GM19240 (cell line): Measurements from ENCODE around the gene CASK.

Experiments
- DNase-seq: peaks from one replicate; pipeline ENCODE4 v3.0.0; 2011; ENCODE audit warnings: low spot score; ENCODE audit not compliant: insufficient read length

CASK gene

GRCh38 chrX:41828826-41829225 lies 94.5 kb downstream of the CASK start:
- DNase-seq = no peak

GRCh38 chrX:41827886-41828285 lies 95.5 kb downstream of the CASK start:
- DNase-seq = no peak

GRCh38 chrX:41825796-41826195 lies 97.6 kb downstream of the CASK start:
- DNase-seq = no peak

GRCh38 chrX:41824551-41824950 lies 98.8 kb downstream of the CASK start:
- DNase-seq = no peak

- no peak for DNase-seq
These were observed 100.0 kb downstream of the CASK start for GRCh38 chrX:41823402-41823801.

- no peak for DNase-seq
These were observed 100.5 kb downstream of the CASK start for GRCh38 chrX:41822892-41823291.

- DNase-seq = no peak
These were observed 115.3 kb downstream of the CASK start for GRCh38 chrX:41808047-41808446.

GRCh38 chrX:41802958-41803357 lies 120.4 kb downstream of the CASK start:
- DNase-seq = no peak

GRCh38 chrX:41799661-41800060 lies 123.7 kb downstream of the CASK start:
- DNase-seq = no peak

- no peak for DNase-seq
These were observed 126.8 kb downstream of the CASK start for GRCh38 chrX:41796577-41796976.

GRCh38 chrX:41796046-41796445 lies 127.3 kb downstream of the CASK start:
- no peak for DNase-seq

- no peak for DNase-seq
These were observed 134.0 kb downstream of the CASK start for GRCh38 chrX:41789374-41789773.

GRCh38 chrX:41785685-41786084 lies 137.7 kb downstream of the CASK start:
- DNase-seq = no peak

GRCh38 chrX:41781500-41781899 lies 141.9 kb downstream of the CASK start:
- peak; percentile 8 for DNase-seq

- no peak for DNase-seq
These were observed 143.4 kb downstream of the CASK start for GRCh38 chrX:41779941-41780340.

- DNase-seq = no peak
These were observed 144.3 kb downstream of the CASK start for GRCh38 chrX:41779030-41779564.

GRCh38 chrX:41761702-41762101 lies 161.7 kb downstream of the CASK start:
- DNase-seq = no peak

- DNase-seq = no peak
These were observed 162.2 kb downstream of the CASK start for GRCh38 chrX:41761169-41761568.

GRCh38 chrX:41759817-41760216 lies 163.5 kb downstream of the CASK start:
- DNase-seq = no peak

- DNase-seq = no peak
These were observed 165.0 kb downstream of the CASK start for GRCh38 chrX:41758401-41758800.

- DNase-seq = no peak
These were observed 172.6 kb downstream of the CASK start for GRCh38 chrX:41750716-41751115.

- DNase-seq = no peak
These were observed 183.5 kb downstream of the CASK start for GRCh38 chrX:41739871-41740270.

GRCh38 chrX:41737065-41737464 lies 186.3 kb downstream of the CASK start:
- DNase-seq = no peak

- no peak for DNase-seq
These were observed 188.8 kb downstream of the CASK start for GRCh38 chrX:41734530-41734929.
